Stimulated activated naive CD8-positive, alpha-beta T cell treated with anti-CD3 and anti-CD28 coated beads, Interleukin-15, amount 100 ng/mL, for 72 hours (primary cell): Measurements from ENCODE around the gene TNFRSF1A.
A peak's percentile ranks its signal among the peaks of the same experiment; 100 is the strongest.

Experiments
- ATAC-seq: fragments of 150-1000 bp; cut with Tn5 transposase; 2 replicates; pipeline ENCODE4 v1.10.0; 2021; ENCODE audit warnings: mild to moderate bottlenecking, moderate library complexity
- DNase-seq, 2 donors: peaks; one replicate each; pipeline ENCODE4 v3.0.0; 2021 to 2022
- H3K27ac Mint-ChIP-seq, 2 donors: one replicate each; pipeline ENCODE4 v1.8.0; 2022; ENCODE audit warnings: mild to moderate bottlenecking in 2 of 2, mixed read lengths in 2 of 2, moderate library complexity in 2 of 2
- H3K27me3 Mint-ChIP-seq: one replicate; pipeline ENCODE4 v1.8.0; 2022; ENCODE audit warnings: mixed read lengths
- H3K4me1 Mint-ChIP-seq: one replicate; pipeline ENCODE4 v1.8.0; 2022; ENCODE audit warnings: mild to moderate bottlenecking, mixed read lengths
- H3K4me3 Mint-ChIP-seq, 2 donors: one replicate each; pipeline ENCODE4 v1.8.0; 2022; ENCODE audit warnings: mild to moderate bottlenecking in 2 of 2, mixed read lengths in 2 of 2, moderate library complexity in 1 of 2
- H3K9me3 Mint-ChIP-seq, 2 donors: one replicate each; pipeline ENCODE4 v1.8.0; 2022; ENCODE audit warnings: mixed read lengths in 2 of 2

The TNFRSF1A gene

DNA sequence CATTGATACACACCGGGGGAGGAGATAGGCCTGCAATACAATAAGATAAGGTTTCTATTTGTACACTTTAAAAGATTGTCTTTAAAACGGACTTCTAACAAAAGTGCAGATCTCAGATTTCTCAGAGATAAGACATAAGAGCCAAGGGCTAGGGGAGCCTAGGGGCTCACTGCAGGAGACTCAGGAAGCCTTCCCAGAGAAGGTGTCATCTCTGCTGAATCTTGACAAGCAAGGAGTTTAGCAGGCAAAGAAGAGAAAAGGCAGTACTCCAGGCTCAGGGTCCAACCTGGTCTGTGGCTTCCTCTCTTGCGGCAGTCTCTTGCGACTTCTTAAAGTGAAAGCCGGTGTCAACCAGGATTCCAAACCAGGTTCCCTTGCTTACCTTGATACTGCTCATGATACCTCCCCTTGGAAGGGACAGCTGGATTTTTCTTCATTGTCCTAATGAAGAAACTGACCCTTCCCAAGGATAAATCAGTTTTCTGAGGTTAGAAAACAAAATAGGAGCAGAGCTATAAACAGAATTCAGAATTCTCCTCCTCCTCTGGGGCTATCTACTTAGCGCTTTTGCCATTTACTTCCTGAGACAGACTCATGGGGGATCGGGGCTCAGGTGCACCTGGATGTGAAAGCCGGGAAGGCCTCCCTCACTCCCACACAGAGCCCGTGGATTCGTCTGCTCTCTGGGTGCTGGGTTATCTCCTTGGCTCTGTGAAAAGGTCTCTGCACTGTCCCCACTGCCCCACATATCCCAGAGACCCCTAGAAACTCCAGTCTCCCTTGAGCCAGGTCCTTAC, 35.2 kb upstream of the TNFRSF1A start:
- H3K27ac Mint-ChIP-seq: peak overlapping the region; percentile 91 to 95
- H3K9me3 Mint-ChIP-seq: no peaks in the 10 kb centered on the region

DNA sequence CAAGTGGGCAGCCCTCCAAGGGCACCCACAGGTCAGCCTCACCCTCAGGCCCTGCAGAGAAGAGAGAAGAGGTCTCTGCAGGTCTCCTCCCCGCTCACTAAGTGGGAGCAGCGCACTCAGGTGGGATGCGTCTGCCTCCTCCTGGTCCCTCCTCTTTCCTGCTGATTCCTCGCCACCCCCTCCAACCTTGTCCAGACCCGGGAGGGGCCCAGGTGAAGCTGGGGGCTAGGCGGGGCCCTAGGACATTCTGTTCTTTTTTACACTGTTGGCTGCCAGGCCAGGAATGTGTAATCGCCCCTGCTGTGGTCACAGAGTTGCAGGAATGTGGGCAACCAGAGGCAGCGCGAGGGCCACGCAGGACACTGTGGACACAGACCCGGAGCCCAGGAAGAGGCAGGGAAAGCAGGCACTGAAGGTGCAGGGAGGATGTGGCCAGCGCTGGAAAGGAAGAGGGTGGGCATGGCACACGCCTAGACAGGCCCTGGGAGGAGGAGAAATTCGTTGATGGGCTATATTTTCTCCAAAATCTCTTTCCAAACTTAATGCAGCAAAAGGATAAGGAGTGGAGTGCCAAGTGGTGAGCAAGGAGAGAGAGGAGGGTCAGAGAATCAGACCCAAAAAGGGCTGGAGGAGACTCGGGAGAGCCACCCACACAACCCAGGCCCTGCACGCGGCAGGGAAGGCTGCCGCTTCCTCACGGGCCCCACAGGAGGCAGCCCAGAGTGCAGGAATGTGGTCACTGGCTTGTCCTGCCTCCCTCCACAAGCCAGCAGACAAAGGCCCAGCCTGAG, 34.4 kb upstream of the TNFRSF1A start:
- Mint-ChIP-seq H3K27me3 (peaks cover 3% of the 10 kb centered on the region), H3K4me3 (peak overlapping the region; percentile 80 to 84), H3K4me1 (peaks cover 55% of the 10 kb centered on the region), H3K9me3 (no peaks in the 10 kb centered on the region), H3K27ac (peak overlapping the region; percentile 91 to 95)
- ATAC-seq (peak; percentile 70), DNase-seq (peak in 1 of 2 donors; percentile 29)

More for the DNA sequence above, 35.2 kb upstream of the TNFRSF1A start:
- ATAC-seq (peak; percentile 40), DNase-seq (no peak)
- Mint-ChIP-seq H3K4me3 (peak overlapping the region; percentile 80 to 84), H3K4me1 (peaks cover 50% of the 10 kb centered on the region), H3K27me3 (peaks cover 9% of the 10 kb centered on the region)

DNA sequence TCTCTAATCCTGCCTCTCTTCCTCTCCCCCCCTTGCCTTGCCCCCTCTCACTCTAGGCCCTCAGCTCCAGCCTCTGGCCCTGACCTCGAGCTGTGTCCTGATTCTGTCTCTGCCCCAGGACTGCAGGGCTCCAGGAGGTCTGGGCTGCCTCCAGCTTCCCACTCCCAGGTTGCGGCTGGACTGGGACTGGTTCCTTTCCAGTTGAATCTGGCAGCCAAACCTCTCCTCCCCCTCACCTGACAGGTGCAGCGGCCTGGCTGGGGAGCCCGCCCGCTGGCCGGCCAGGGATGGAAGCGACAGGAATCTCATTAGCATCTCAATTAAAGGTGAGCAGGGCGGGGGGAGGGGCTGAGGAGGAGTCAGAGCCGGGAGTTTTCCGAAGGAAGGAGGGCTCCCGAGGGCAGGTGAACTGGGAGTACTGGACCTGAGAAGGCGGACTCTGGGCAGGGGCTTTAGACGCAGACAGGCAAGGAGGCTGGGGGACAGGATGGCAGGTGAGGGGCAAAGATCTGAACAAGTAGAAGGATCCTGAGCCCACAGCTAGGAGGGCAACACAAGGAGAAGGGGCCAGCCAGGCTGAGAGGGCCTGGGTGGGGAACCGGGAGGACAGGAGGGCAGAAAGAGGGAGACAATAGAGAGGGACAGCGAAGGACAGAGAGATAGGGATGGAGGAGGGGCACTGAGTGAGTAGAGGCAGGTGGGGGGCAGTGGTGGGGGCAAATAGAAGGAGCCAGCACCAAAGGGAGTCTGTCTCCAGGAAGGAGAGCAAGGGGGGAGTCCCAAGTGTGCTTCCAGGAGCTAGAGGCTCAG, 33.6 kb upstream of the TNFRSF1A start, which contains the start of gene SCNN1A:
Gene SCNN1A (minus strand): TSS at position 295 of the 810 bp plus-strand sequence. CDS start 780 bp downstream, outside the sequence.
- no peaks in the 10 kb centered on the region for H3K27me3 Mint-ChIP-seq
- peak within 1 kb of the TSS; percentile 91 to 95 for H3K27ac Mint-ChIP-seq
- no peaks in the 10 kb centered on the region for H3K9me3 Mint-ChIP-seq
- no peak for DNase-seq
- H3K4me3 Mint-ChIP-seq: peak within 1 kb of the TSS; percentile 80 to 84
- peaks cover 62% of the 10 kb centered on the region for H3K4me1 Mint-ChIP-seq
- no peak for ATAC-seq

DNA sequence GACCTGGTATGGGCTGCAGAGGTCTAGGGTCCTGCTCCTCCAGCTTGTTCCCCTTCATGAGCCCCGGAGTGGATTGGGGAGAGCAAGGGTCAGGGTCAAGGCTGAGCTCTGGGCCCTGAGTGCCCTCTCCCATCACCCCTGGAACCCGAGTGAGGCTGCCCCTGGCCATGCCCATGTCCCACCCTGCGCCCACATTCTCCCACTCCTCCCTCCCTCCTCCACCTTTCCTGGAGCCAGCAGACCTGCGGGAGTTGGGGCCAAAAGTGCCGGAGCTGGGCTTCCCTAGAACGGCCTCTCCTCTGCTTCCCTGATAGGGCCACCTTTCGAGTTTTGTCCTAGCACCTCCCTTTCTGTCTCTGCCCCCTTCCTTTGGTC, 32.9 kb upstream of the TNFRSF1A start:
- no peak for ATAC-seq
- no peak for DNase-seq
- no peaks in the 10 kb centered on the region for H3K9me3 Mint-ChIP-seq
- H3K27me3 Mint-ChIP-seq: no peaks in the 10 kb centered on the region
- no peak overlapping the region for H3K4me3 Mint-ChIP-seq
- H3K27ac Mint-ChIP-seq: peak overlapping the region in 1 of 2 donors; percentile 66
- H3K4me1 Mint-ChIP-seq: peaks cover 70% of the 10 kb centered on the region

DNA sequence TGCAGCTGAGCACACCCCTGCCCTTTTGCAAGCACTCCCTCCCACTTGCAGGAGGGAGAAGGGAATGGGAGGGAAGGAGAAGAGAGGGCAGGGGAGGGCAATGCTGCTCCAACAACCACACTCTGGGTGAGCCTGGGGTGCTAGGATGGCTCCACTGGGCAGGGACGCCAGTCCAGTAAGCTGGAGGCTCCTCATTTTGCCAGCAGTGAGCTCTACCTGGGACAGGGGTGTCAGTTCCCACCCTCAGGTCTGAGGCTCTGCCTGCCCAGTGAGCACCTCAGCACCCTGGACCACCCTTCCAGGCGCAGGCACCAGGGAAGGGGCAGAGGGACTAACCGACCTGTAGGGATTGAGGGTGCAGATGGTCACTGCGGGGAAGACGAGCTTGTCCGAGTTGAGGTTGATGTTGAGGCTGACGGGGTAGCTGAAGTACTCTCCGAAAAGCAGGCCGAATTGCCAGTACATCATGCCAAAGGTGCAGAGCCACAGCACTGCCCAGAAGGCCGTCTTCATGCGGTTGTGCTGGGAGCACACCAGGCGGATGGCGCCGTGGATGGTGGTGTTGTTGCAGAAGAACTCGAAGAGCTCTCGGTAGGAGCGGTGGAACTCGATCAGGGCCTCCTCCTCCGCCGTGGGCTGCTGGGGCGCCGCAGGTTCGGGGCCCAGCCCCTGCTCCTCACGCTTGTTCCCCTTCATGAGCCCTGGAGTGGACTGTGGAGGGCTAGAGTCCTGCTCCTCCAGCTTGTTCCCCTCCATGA, 32.3 kb upstream of the TNFRSF1A start:
- Mint-ChIP-seq H3K9me3 (no peaks in the 10 kb centered on the region), H3K27me3 (no peaks in the 10 kb centered on the region), H3K4me3 (no peak overlapping the region), H3K4me1 (peaks cover 74% of the 10 kb centered on the region), H3K27ac (no peak overlapping the region)
- ATAC-seq: no peak
- no peak for DNase-seq

DNA sequence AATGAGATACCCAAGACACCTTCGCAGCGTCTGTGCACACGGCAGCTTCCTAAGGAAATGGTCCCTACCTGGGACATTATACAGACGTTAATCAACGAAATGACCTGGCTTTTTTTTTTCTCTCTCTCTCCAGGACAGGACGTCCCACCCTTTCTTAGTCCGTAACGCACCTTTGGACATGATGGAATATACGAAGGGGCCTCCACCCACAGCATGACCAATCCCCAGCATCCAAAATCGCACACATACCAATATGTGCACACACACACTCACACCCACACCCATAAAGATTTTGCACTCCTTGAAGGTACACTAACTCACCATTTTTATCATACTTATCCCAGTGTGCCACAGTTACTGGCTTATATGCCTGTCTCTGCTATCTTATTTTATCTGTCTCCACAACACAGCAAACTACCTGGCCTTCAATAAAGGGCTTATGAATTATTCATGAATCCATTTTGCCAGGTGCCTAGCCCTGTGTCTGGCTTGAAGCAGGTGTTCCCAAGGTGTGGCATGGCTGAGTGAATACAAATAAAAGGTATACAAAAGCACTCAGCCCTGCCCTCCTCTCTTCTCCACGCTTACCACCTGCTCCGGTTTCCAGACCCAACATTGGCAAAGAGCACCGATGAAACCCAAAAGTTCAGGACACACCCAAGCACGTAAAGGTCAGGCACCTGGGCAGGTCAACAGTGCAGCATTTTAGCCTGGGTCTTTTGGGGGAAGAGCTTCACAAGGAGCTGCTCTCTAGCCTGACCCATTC, 31.3 kb upstream of the TNFRSF1A start:
- no peaks in the 10 kb centered on the region for H3K27me3 Mint-ChIP-seq

DNA sequence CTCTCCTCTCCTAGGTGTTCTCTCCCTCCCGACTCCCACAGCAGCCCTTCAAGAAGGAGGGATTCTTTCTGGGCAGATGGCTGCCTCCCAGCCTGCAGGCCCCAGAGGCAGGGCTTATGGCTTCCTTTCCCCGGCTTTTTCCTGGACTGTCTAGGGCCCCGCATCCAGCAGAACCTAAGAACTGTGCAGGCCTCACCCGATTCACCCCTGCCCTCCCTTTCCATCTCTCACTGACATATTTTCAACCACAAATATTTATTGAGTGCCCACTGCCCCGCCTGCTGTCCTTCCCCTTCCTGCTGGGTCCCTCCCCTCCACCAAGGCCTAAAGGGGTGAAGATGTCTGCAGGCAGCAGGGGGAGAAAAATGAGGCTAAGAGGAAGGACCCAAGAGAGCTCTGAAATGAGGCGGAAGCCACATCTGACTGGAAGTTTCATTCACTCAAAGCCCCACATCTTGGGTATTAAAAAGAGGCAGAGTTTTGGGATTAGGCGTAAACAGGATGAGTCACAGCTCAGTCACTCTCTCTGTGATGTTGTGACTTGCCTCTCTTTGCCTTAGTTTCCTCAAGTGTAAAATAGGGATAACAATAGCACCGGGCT, 30.6 kb upstream of the TNFRSF1A start:
- peak overlapping the region in 1 of 2 donors; percentile 47 for H3K4me3 Mint-ChIP-seq
- no peak for DNase-seq
- H3K4me1 Mint-ChIP-seq: peaks cover 84% of the 10 kb centered on the region
- H3K27me3 Mint-ChIP-seq: no peaks in the 10 kb centered on the region
- H3K9me3 Mint-ChIP-seq: no peaks in the 10 kb centered on the region
- ATAC-seq: no peak
- H3K27ac Mint-ChIP-seq: peak overlapping the region; percentile 34 to 57

More for the DNA sequence above, 31.3 kb upstream of the TNFRSF1A start:
- H3K9me3 Mint-ChIP-seq: no peaks in the 10 kb centered on the region
- ATAC-seq (no peak), DNase-seq (no peak)
- peaks cover 83% of the 10 kb centered on the region for H3K4me1 Mint-ChIP-seq
- no peak overlapping the region for H3K27ac Mint-ChIP-seq
- no peak overlapping the region for H3K4me3 Mint-ChIP-seq

DNA sequence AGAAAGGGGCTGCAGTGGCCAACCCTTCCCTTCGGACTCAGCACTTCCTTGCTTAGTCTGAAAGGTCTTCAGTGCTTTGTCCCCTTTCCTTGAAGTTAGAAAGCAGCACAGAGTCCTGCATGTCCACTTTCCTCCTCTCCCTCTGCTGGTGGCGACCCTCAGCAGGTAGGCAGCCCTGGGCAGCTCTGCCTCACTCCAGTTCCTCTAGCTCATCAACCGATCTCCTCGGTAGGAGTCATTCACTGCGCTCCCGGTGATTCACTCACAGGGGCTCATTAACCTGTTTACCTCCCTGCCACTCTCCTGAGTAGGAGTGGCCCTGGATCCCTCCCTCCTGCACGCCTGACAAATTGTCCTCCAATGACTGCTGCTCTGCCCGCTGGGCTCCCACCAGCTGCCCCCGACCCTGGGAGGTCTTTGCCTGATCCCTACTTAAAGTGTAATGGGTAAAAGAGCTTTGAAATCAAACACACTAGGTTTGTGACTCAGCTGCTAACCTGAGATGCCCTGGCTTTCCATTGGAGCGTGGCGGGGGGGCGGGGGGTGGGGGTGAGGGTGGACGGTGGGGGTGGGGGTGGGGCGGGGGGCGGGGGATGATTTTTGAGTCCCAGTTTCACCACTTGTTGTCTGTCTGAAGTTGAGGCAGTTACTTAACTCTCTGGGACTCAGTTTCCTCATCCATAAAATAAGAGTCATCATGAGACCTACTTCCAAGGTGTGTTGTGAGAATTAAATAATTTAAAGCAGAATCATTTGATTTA, 29.3 kb upstream of the TNFRSF1A start:
- ATAC-seq (no peak), DNase-seq (no peak)
- H3K4me1 Mint-ChIP-seq: peaks cover 77% of the 10 kb centered on the region
- peak overlapping the region in 1 of 2 donors; percentile 51 for H3K27ac Mint-ChIP-seq
- no peaks in the 10 kb centered on the region for H3K9me3 Mint-ChIP-seq
- no peak overlapping the region for H3K4me3 Mint-ChIP-seq
- H3K27me3 Mint-ChIP-seq: no peaks in the 10 kb centered on the region

DNA sequence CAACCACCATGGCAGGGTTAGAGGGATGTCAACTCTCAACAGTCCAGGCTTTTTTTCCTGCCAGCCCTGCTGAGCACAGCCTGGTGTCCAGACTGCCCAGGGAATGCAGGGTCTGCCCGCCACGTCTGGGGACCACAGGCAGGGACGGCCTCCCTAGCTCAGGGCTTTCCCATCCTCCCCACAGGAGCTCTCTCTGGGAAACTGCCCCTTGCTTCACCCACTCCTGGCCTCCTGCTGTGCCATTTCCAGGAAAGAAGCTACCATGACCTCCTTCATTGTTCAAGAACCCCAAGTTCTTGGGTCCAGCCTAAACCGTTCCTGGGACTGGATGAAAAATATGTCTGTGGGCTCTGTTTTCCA, 28.7 kb upstream of the TNFRSF1A start:
- DNase-seq (no peak), ATAC-seq (no peak)
- Mint-ChIP-seq H3K27me3 (no peaks in the 10 kb centered on the region), H3K27ac (no peak overlapping the region), H3K4me3 (no peak overlapping the region), H3K4me1 (peaks cover 71% of the 10 kb centered on the region), H3K9me3 (no peaks in the 10 kb centered on the region)

DNA sequence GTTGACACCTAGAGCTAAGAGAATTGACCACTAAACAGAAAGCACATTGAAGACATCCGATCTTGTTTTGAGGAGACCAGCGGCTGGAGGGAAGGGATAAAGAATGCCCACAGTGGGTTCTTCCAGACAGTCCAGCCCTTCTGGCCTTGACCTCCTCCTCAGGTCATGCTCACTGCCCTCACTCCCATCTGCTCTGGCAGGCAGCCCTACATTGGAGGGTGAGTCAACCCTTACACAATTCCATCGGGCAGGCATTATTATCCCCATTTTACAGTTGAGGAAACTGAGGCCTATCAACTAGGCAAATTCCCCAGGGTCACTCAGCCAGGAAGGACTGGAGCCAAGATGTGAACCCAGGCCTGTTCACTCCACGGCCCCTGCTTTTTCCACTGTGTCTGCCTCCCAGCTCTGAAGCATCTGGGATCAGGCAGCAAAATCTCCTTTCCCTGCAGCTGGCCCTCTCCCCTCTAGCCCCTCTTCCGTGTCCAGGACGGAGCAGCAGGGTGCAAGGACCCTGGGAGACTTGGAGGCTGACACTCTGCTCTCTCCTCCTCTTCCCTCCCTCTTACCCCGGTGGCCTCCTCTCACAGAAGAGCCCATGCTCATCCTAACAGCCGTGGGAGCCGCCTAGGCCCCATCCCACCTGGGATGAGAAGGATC, 28.2 kb upstream of the TNFRSF1A start:
- H3K27me3 Mint-ChIP-seq: no peaks in the 10 kb centered on the region
- no peak overlapping the region for H3K27ac Mint-ChIP-seq
- peaks cover 65% of the 10 kb centered on the region for H3K4me1 Mint-ChIP-seq
- DNase-seq: no peak
- no peak for ATAC-seq
- no peak overlapping the region for H3K4me3 Mint-ChIP-seq
- no peaks in the 10 kb centered on the region for H3K9me3 Mint-ChIP-seq

DNA sequence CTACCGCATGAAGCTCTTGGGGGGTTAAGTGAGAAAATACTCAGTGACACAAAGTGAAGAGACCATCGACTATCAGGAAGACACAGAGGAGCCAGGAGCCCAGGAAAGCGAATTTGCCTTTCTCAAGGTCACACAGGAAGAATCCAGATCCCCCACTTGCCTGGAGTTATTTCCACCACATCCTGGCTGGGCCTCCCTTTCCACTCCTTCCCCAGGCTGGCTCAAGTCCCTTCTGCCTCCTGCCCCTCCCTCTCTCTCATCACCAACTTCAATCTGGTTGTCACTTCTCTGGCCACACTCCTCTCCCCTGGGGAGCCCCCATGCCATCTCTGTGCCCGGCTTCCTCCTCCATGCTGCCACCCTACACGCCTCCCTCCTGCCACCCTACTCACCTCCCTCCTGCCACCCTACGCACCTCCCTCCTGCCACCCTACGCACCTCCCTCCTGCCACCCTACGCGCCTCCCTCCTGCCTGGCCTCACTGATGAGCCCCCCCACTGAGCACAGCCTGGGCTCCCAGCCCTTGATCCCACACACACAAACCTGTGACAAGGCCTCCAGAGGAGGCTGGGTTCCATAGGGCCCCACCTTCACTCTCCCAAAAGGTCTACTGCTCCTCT, 27.1 kb upstream of the TNFRSF1A start:
- DNase-seq (no peak), ATAC-seq (peak; percentile 41)
- H3K4me3 Mint-ChIP-seq: no peak overlapping the region
- no peaks in the 10 kb centered on the region for H3K9me3 Mint-ChIP-seq
- no peaks in the 10 kb centered on the region for H3K27me3 Mint-ChIP-seq
- H3K4me1 Mint-ChIP-seq: peaks cover 66% of the 10 kb centered on the region
- no peak overlapping the region for H3K27ac Mint-ChIP-seq

DNA sequence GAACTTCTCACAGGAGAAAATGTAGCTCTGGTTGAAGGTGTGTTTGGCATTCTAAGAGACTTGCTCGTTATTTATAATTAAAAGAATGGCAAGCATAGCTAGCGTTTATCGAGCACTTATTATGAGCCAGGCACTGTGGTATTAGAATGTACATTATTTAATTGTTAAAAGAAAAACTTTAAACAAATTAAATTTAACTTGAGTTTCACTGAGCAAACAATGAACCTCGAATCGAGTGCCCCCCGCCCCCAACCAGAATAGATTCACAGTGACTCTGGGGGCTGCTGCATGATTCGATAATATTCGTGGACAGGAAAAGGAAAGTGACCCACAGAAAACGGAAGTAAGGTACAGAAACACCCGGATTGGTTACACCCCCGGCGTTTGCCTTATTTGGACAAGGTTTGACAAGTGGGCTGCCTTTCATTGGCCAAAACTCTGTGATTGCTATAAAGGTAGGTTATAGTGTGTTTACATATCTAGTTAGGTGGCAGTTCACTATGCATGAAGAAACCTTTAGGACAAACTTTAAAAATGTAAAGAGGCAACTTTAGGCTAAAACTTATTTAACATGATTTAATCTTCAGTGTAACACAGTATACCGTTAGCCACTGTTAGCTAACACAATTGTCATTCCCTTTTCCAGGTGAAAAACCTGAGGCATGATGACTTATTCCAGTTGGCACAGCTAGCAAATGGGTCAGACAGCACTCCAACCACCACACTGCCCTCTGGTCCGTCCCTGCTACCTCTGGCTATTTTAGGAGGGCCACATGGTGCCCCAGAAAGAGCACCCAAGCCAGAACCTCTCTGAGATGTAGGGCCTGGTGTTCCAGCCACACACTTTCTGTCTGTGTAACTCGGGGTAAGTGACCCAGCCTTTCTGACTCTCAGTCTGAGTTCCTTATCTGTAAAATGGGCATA, 26.4 kb upstream of the TNFRSF1A start:
- Mint-ChIP-seq H3K9me3 (no peaks in the 10 kb centered on the region), H3K27ac (no peak overlapping the region), H3K4me3 (peak overlapping the region in 1 of 2 donors; percentile 33), H3K4me1 (peaks cover 60% of the 10 kb centered on the region), H3K27me3 (no peaks in the 10 kb centered on the region)
- DNase-seq (no peak), ATAC-seq (peak; percentile 11)
